AG10803 (cell line): Measurements from ENCODE around the gene GRIN2A.

Source experiments
- DNase-seq: peaks from one replicate; pipeline ENCODE4 v3.0.0; 2010; ENCODE audit warnings: low read depth
- H3K4me3 ChIP-seq: 2 replicates; pipeline ENCODE4 v1.5.1; 2011; ENCODE audit warnings: mild to moderate bottlenecking, low read length, control low read depth
- CTCF ChIP-seq: conservative IDR thresholded peaks from 2 replicates; pipeline ENCODE4 v1.5.1; 2011; ENCODE audit warnings: mild to moderate bottlenecking, low read length, control low read depth, inconsistent platforms

The GRIN2A gene

GRCh38 chr16:9867176-9867575 lies 315.1 kb downstream of the GRIN2A start:
- no peak for TF ChIP-seq CTCF
- DNase-seq: no peak
- no peak overlapping the region for H3K4me3 ChIP-seq

GRCh38 chr16:9864461-9864860 lies 317.8 kb downstream of the GRIN2A start:
- H3K4me3 ChIP-seq: no peak overlapping the region
- TF ChIP-seq CTCF: no peak
- DNase-seq: no peak

- DNase-seq: no peak
- no peak for TF ChIP-seq CTCF
- no peak overlapping the region for H3K4me3 ChIP-seq
Measured at GRCh38 chr16:9862327-9862726, 319.9 kb downstream of the GRIN2A start.

- TF ChIP-seq CTCF: no peak
- H3K4me3 ChIP-seq: no peak overlapping the region
- DNase-seq: peak; percentile 25
Measured at GRCh38 chr16:9860876-9861275, 321.4 kb downstream of the GRIN2A start.

GRCh38 chr16:9859701-9860327 lies 322.4 kb downstream of the GRIN2A start:
- TF ChIP-seq CTCF: no peak
- DNase-seq: peak; percentile 12
- no peak overlapping the region for H3K4me3 ChIP-seq

GRCh38 chr16:9854675-9855074 lies 327.6 kb downstream of the GRIN2A start:
- TF ChIP-seq CTCF: no peak
- peak; percentile 37 for DNase-seq
- no peak overlapping the region for H3K4me3 ChIP-seq

- H3K4me3 ChIP-seq: no peak overlapping the region
- no peak for DNase-seq
- no peak for TF ChIP-seq CTCF
Measured at GRCh38 chr16:9852003-9852402, 330.2 kb downstream of the GRIN2A start.
